ENCODE measurements around the gene HSD11B2. TPM values are rescaled to one million over a fixed set of nuclear protein-coding genes. Genes with fewer than 3 reads are reported as not detected.

The HSD11B2 gene
- total and polyA plus RNA-seq, 8 donors = 0.89 to 837 (median 2.9) TPM; not detected in 1

DNA sequence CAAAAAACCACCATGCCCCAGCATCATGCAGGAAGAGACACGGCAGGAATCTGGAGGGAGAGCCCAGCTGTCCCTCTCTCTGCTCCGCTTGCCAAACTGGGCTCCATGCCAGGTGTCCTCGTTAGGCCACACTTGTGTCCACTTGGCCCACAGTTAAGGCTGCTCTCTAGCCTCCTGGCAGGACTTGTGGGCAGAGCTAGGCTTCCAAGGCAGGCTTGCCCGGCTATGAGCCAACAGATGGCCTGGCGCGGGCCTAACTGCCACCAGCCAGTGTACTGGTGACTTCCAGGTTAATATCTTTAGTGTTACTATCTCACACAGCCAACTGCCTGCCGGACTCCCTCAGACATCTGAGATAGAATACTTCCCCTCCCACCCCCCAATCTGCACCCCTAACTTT lies 39.4 kb downstream of the HSD11B2 start:
- TF ChIP-seq, protein P1, sequence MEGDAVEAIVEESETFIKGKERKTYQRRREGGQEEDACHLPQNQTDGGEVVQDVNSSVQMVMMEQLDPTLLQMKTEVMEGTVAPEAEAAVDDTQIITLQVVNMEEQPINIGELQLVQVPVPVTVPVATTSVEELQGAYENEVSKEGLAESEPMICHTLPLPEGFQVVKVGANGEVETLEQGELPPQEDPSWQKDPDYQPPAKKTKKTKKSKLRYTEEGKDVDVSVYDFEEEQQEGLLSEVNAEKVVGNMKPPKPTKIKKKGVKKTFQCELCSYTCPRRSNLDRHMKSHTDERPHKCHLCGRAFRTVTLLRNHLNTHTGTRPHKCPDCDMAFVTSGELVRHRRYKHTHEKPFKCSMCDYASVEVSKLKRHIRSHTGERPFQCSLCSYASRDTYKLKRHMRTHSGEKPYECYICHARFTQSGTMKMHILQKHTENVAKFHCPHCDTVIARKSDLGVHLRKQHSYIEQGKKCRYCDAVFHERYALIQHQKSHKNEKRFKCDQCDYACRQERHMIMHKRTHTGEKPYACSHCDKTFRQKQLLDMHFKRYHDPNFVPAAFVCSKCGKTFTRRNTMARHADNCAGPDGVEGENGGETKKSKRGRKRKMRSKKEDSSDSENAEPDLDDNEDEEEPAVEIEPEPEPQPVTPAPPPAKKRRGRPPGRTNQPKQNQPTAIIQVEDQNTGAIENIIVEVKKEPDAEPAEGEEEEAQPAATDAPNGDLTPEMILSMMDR (IDR thresholded peaks at IDR 0.05) = no peak
- TF ChIP-seq POLR2AphosphoS5 (IDR thresholded peaks at IDR 0.05) = no peak
- TF ChIP-seq POLR2A (IDR thresholded peaks at IDR 0.05) = no peak
- TF ChIP-seq EP300 (IDR thresholded peaks at IDR 0.05) = no peak
- intact Hi-C loops (cut with DNase I; ENCODE audit: low total_unique reads) = no loop called here
- peaks cover 25 to 85% (median 49%) of the 10 kb centered on the region in 4 donors for H3K4me1 ChIP-seq
- peaks cover 0 to 3% (median 0%) of the 10 kb centered on the region in 4 donors for H3K36me3 ChIP-seq
- H3K27ac ChIP-seq = peak overlapping the region in 1 of 5 donors; percentile 42
- no peaks in the 10 kb centered on the region for H3K27me3 ChIP-seq
- WGBS, 5 donors = 15 to 38% (median 30%) methylated on average over 7 of the region's 7 CpGs
- no peak overlapping the region for H3K4me3 ChIP-seq
- peak in 1 of 2 donors; percentile 91 for DNase-seq
- H3K9me3 ChIP-seq = no peaks in the 10 kb centered on the region

DNA sequence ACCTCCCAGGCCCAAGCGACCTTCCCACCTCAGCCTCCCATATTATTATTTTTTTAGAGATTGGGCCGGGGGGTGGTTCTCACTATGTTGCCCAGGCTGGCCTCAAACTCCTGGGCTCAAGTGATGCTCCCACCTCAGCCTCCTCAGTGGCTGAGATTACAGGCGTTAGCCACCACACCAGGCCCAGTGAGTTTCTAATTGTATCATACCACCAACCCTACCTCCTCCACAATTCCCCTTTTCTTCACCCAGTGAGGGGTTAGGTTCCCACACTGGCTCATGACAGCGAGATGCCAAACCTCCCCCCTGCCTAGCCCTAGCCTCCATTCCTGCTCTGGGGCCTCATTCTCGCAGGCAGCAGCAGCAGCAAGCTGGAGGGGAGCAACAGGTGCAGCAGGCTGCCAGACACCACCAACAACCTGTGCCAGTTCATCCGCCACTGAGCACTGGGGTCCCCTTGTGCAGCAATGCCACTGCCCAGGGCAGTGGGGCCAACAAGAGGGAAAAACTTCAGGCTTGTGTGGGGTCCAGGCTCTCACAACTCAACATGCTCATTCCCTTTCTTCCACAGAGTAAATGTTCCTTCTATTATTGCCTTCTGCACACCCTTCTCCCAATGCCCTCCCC lies 41.0 kb downstream of the HSD11B2 start:
- no peak for TF ChIP-seq POLR2A (IDR thresholded peaks at IDR 0.05)

DNA sequence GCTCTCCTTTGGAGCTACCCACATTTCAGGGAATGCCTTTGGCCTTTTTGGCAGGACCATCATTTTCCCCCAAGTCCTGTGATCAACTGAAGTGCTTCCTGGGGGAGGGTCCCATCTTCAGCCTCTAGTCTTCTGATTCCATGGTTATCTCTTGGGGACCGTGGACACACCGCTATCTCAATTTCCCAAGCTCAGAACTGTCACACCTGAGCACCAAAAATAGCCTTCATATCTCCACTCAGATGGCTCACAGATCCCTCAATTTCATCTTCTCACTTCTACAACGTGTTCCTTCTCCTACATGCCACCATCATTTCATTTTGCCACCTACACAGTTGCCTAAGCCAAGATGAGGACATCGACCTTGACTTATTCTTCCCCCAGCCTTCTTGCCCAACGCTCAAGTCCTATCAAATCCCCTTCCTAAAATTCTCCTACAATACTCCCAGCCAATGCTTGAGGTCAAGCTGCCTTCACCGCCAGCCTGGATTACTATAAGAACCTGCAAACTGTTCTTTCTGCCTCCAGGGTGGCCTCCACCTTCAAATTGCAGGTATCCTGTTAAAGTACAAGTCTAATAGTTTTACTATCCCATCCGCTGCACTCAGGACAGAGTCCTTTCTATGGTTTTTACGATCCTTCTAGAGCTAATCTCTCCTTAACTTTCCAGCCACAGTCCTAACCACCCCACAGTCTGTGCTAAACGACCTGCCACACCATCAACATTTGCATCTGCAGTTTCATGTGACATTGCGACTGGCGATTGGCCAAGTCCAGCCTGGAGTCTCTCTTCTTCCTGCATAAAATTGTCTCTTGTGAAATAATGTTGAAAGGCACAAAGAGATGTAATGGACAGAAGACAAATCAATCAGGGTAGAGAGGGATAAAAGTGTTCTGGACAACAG lies 43.9 kb downstream of the HSD11B2 start:
- Histone ChIP-seq H3K36me3 (peaks cover 0 to 9% (median 0%) of the 10 kb centered on the region in 4 donors), H3K27ac (no peak overlapping the region), H3K9me3 (no peaks in the 10 kb centered on the region), H3K27me3 (no peaks in the 10 kb centered on the region), H3K4me1 (peaks cover 54 to 100% (median 71%) of the 10 kb centered on the region in 4 donors), H3K4me3 (no peak overlapping the region)
- DNase-seq = no peak
- TF ChIP-seq, protein P1 (IDR thresholded peaks at IDR 0.05) = no peak
- TF ChIP-seq POLR2AphosphoS5 (IDR thresholded peaks at IDR 0.05) (no peak), POLR2A (IDR thresholded peaks at IDR 0.05) (no peak), EP300 (IDR thresholded peaks at IDR 0.05) (no peak)
- intact Hi-C loops (cut with DNase I; ENCODE audit: low total_unique reads) = no loop called here
- 86 to 88% (median 87%) methylated on average over 11 of the region's 11 CpGs for WGBS, 5 donors

More for the DNA sequence above, 41.0 kb downstream of the HSD11B2 start:
- peaks cover 32 to 89% (median 52%) of the 10 kb centered on the region in 4 donors for H3K4me1 ChIP-seq
- H3K36me3 ChIP-seq = peaks cover 0 to 9% (median 0%) of the 10 kb centered on the region in 4 donors
- no peak overlapping the region for H3K4me3 ChIP-seq
- DNase-seq = no peak
- intact Hi-C loops (cut with DNase I; ENCODE audit: low total_unique reads) = no loop called here
- 83 to 92% (median 88%) methylated on average over 6 of the region's 6 CpGs for WGBS, 5 donors
- no peak overlapping the region for H3K27ac ChIP-seq
- H3K9me3 ChIP-seq = no peaks in the 10 kb centered on the region
- no peaks in the 10 kb centered on the region for H3K27me3 ChIP-seq

DNA sequence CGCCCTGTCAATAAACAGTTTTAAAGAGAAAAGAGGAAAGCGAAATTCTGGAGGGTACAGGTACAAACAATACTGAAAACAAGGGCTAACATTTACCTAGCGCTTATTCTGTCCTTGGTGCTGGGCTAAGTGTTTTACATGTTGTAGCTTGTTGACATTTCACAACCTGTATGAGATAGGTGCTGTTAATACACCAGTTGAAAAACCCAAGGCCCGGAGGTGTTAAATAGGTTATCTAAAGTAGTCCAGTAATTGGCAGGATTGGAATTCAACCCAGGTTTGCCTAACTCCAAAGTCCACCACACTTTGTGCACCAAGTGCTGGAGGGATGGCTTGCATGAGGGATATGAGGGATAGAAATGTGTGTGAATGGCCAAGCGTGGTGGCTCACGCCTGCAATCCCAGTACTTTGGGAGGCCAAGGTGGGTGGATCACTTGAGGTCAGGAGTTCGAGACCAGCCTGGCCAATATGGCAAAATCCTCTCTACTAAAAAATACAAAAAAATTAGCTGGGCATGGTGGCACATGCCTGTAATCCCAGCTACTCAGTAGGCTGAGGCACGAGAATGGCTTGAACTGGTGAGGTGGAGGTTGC lies 47.1 kb downstream of the HSD11B2 start:
- H3K9me3 ChIP-seq = no peaks in the 10 kb centered on the region
- peaks cover 0 to 9% (median 0%) of the 10 kb centered on the region in 4 donors for H3K36me3 ChIP-seq
- DNase-seq = peak; percentile 44 to 48
- peak overlapping the region in 1 of 4 donors; percentile 12 for H3K4me3 ChIP-seq
- peak overlapping the region; percentile 32 to 66 (median 65) for H3K27ac ChIP-seq
- TF ChIP-seq EP300 (IDR thresholded peaks at IDR 0.05) (no peak), POLR2AphosphoS5 (IDR thresholded peaks at IDR 0.05) (peak in 2 of 3 donors; percentile 14 to 59), POLR2A (IDR thresholded peaks at IDR 0.05) (no peak)
- TF ChIP-seq, protein P1 (IDR thresholded peaks at IDR 0.05) = no peak
- peaks cover 59 to 87% (median 72%) of the 10 kb centered on the region in 4 donors for H3K4me1 ChIP-seq
- WGBS, 5 donors = 46 to 66% (median 62%) methylated on average over 8 of the region's 8 CpGs
- intact Hi-C loops (cut with DNase I; ENCODE audit: low total_unique reads) = no loop called here
- no peaks in the 10 kb centered on the region for H3K27me3 ChIP-seq
